HTERT RPE-1 (cell line): ENCODE results near the gene INTU.

Source experiments
- in situ Hi-C: fragments of 300-500 bp; cut with MboI; formaldehyde crosslinking; loops from 4 replicates; pipeline ENCODE4 v1.14.3; 2020; ENCODE audit warnings: low sequenced_read_pairs

Gene INTU

DNA sequence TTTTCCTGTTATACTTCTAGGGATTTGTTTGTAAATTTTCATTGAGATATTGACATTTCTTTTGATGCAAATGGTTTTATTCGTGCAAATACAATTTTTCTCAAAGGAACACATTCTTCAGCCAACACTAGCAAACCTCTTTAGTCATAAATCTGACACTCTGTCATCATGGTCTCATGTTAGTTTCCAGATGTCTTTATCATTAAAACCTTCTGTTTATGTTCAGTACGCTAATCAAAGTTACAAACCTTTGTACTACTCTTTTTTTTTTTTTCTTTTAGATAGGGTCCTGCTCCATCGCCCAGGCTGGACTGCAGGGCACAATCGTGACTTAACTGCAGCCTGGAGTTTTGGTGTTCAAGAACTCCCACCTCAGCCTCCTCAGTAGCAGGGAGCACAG lies 104.5 kb downstream of the INTU start:
- in situ Hi-C loops: no loop called here

DNA sequence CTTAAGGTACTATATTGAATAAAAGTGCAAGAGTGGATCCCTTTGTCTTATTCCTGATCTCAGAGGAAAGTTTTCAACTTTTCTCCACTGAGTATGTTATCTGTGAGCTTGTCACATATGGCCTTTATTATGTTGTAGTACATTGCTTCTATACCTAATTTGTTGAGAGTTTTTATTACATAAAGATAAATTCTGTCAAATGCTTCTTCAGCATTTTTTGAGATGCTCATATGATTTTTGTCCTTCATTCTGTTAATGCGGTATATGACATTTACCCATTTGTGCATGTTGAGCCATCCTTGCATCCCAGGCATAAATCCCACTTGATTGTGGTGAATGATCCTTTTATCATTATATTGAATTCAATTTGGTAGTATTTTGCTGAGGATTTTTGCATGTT lies 108.5 kb downstream of the INTU start:
- in situ Hi-C loops: no loop called here

DNA sequence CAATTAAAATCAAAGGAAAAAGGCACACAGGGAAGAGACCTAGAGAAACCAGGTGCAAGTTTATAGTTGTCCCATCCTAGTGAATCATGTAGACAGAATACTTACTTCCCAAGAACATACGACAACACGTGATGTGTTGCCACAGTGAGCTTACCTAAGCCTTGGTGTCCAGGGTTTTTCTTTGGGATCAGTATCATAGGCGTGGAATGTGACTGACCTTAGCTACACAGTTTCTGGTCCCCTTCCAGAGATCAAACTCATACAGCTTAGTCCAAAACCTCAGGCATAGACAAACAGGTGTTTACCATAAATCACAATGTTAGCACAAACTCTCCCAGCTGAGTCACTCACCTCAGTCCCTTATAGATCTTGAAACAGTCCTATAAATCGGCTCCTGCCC lies 115.1 kb downstream of the INTU start:
- in situ Hi-C loops: no loop called here

DNA sequence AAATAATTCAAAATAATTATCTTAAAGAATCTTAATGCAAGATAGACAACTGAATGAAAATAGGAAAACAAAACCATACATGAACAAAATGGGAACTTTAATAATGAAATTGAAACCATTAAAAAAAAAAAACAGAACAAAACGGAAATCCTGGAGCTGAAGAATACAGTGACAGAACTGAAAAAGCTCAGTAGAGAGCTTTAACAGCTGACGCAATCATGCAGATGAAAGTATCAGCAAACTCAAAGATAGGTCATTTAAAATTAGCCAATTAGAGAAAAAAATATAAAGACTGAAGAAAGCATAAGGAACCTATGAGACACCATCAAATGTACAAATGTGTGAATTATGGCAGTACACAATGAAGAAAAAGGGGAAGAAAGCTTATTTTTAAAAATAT lies 116.2 kb downstream of the INTU start:
- in situ Hi-C loops: no loop called here

DNA sequence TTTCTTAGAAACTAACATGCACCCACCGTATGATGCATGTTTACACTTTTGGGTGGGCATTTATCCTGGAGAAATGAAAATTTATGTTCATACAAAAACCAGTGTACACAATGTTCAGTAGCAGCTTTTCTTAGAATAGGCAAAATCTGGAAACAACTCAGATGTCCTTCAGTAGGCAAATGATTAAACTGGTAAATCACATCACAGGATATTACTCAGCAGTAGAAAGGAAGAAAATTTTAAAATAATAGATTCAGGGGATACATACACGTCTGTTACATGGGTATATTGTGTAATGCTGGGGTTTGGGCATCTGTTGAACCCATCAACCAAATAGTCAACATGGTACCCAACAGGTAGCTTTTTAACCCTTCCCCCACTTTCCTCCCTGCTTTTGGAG lies 124.1 kb downstream of the INTU start:
- in situ Hi-C loops: no loop called here

DNA sequence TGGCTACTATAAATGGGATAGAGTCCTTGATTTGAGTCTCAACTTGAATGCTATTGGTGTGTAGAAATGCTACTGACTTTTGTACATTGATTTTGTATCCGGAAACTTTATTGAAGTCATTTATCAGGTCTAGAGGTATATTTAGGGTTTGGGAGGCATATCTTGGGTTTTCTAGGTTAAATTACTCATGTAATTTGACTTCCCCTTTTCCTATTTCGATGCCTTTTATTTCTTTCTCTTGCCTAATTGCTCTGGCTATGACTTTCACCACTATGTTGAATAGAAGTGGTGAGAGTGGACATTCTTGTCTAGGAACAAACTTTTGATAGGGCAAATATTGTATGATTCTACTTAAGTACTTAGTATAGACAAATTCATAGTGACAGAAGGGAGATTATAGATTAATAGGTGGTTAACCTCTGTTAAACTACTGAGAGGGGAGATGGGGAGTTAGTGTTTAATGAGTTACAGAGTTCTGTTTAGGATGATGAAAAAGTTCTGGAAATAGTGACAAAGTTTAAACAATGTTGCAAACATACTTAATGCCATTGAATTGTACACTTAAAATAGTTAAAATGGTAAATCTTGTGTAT lies 126.6 kb downstream of the INTU start:
- in situ Hi-C loops: no loop called here

DNA sequence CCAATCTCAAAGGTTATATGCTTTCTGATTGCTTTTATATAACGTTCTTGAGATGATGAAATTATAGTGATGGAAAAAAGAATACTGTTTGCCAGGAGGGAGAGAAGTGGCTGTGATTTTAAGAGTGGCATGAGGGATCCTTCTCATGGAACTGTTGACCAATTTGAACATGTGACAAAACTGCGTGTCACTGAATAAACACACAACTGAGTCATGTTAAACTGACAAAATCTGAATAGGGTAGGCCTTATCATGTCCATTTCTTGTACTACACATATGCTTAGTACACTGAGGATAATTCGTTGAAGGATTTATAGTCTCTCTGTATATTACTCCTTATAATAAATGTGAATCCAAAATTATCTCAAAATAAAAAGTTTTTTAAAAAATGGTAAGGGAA lies 127.1 kb downstream of the INTU start:
- in situ Hi-C loops: no loop called here

DNA sequence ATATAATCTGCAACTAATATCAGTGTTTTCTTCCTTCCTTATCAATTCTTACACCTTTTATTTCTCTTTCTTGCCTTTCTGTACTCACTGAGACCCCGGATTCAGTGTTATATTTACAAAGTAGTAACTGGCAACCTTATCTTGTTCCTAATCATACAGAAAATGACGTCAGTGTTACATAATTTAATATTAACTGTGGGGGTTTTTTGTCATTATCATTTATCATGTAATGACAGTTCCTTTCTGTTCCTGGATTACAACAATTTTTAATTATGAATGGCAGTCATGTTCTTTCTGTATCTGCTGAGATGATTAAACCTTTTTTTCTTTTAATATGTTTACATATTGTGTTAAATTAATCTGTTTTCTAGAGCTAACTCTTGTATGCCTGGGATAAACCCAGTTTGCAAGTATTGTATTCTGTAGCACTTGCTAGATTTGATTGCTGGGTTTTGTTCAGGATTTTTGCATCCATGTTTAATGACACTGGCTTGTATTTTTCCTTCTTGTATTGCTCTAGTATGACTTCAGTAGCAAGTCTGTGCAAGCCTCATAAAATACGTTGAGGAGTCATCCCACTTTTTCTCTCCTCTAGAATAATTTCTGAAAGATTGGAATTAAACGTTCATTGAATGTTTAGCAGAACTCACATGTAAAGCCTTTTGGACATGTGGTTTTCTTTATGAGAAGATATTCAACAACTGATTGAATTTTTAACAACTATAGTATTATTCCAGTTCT lies 138.9 kb downstream of the INTU start:
- in situ Hi-C loops: no loop called here

DNA sequence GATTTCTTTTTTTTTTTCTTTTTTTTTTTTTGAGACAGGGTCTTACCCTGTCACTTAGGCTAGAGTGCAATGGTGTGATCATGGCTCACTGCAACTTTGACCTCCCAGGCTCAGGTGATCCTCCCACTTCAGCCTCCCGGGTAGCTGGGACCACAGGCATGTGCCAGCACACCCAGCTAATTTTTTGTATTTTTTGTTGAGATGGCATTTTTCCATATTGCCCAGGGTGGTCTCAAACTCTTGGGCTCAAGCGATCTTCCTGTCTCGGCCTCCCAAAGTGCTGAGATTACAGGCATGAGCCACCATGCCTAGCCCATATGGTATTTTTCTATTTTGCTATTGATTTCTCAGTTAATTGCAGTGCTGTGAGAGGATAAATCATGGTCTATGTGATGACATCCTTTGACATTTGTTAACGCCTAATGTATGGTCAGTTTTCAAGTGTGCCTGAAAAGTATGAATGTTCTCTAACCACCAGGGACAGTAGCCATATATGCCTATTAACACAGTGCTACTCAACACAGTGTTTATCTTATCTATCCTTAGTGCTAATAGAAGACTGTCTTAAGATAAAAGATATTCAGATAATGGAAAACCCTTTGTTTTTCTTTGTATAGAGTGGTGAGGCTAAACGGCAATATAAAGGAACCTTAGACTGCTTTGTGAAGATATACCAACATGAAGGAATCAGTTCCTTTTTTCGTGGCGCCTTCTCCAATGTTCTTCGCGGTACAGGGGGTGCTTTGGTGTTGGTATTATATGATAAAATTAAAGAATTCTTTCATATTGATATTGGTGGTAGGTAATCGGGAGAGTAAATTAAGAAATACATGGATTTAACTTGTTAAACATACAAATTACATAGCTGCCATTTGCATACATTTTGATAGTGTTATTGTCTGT lies 140.3 kb downstream of the INTU start:
- in situ Hi-C loops: no loop called here

DNA sequence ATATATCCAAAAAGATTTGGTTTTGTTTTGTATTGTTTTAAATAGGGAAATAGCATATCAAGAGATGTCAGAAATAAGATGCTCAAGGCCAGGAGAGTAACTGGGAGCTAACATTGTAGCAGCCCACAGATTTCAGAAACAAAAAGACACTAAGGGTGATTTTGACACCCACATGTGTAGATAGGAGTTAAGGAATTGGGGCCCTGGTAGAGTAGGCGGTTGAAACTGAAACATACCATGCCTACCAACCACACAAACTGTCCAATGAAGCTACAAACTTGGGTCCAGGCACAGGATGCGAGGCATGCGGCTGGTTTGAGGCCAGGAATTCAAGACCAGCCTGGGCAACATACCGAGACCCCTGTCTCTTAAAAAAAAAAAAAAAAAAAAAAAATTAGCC lies 143.1 kb downstream of the INTU start:
- in situ Hi-C loops: no loop called here
